ENCODE measurements around the gene SPEF2. TPM values are rescaled to one million over a fixed set of nuclear protein-coding genes. Genes with fewer than 3 reads are reported as not detected.

The SPEF2 gene
- total and polyA plus RNA-seq, 2 donors from 2014 or later = 7.1 to 19.1 TPM

DNA sequence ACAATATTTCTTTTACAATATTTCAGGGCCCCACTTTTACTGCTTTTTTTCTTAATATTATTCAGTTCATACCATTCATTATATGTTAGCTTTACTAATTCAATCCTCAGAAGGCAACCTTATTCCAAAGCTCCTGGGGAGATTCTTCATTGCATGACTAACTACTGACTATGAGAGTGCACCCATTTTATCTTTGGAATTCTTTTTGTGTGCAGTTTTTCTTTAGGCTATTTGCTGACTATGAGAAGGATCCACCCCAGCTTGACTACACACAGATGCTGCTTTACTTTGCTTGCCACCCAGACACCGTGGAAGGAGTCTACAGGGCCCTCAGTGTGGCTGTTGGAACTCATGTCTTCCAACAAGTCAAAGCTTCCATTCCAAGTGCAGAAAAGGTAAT, 182.1 kb downstream of the SPEF2 start:
- H3K36me3 ChIP-seq (ENCODE audit: control insufficient read depth in 2 of 3, insufficient read depth in 3 of 3, low read length in 3 of 3) = no peaks in the 10 kb centered on the region
- peaks cover 0 to 2% (median 0%) of the 10 kb centered on the region in 3 donors for H3K4me1 ChIP-seq (ENCODE audit: control insufficient read depth in 2 of 3, insufficient read depth in 2 of 3, low read depth in 1 of 3, low read length in 3 of 3)
- TF ChIP-seq, protein P1, sequence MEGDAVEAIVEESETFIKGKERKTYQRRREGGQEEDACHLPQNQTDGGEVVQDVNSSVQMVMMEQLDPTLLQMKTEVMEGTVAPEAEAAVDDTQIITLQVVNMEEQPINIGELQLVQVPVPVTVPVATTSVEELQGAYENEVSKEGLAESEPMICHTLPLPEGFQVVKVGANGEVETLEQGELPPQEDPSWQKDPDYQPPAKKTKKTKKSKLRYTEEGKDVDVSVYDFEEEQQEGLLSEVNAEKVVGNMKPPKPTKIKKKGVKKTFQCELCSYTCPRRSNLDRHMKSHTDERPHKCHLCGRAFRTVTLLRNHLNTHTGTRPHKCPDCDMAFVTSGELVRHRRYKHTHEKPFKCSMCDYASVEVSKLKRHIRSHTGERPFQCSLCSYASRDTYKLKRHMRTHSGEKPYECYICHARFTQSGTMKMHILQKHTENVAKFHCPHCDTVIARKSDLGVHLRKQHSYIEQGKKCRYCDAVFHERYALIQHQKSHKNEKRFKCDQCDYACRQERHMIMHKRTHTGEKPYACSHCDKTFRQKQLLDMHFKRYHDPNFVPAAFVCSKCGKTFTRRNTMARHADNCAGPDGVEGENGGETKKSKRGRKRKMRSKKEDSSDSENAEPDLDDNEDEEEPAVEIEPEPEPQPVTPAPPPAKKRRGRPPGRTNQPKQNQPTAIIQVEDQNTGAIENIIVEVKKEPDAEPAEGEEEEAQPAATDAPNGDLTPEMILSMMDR (IDR thresholded peaks at IDR 0.05; ENCODE audit: borderline replicate concordance, extremely low read depth, insufficient read depth) = no peak
- no peaks in the 10 kb centered on the region for H3K27me3 ChIP-seq (ENCODE audit: control insufficient read depth, insufficient read depth, low read length)
- intact Hi-C loops (cut with DNase I) = no loop called here
- DNase-seq = no peak
- H3K9me3 ChIP-seq (ENCODE audit: control insufficient read depth in 2 of 3, insufficient read depth in 1 of 3, low read length in 3 of 3) = no peaks in the 10 kb centered on the region
- no peak overlapping the region for H3K27ac ChIP-seq (ENCODE audit: low read depth in 2 of 2, low read length in 2 of 2)
- FAIRE-seq = no peak
- H3K4me3 ChIP-seq (ENCODE audit: low read length in 3 of 3) = no peak overlapping the region
- H3K9ac ChIP-seq (ENCODE audit: low read length in 3 of 3) = no peak overlapping the region

DNA sequence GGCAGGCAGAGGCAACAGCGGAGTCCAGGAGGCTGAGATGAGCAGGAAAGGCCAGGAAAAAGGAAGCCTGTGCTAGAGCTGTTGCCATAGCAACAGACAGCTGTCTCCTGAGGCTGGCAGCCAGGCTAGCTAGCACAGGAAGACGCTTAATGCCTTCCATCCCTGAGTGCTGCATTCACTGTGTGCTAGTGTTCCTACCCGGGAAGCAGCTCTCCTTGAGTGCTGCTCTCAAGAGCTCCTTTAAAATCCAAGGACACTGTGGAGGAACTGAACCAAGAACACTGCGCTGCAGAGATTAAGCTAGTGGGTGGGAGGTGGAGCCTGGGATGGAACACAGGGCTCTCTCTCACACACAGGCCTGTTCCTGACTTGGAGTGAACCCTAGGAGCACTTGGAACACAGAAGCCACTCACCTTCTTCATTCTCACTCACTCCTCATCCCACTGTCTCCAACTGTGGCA, 185.6 kb downstream of the SPEF2 start:
- Histone ChIP-seq H3K9ac (ENCODE audit: low read length in 3 of 3) (no peak overlapping the region), H3K27me3 (ENCODE audit: control insufficient read depth, insufficient read depth, low read length) (no peaks in the 10 kb centered on the region), H3K9me3 (ENCODE audit: control insufficient read depth in 2 of 3, insufficient read depth in 1 of 3, low read length in 3 of 3) (no peaks in the 10 kb centered on the region), H3K27ac (ENCODE audit: low read depth in 2 of 2, low read length in 2 of 2) (no peak overlapping the region), H3K4me3 (ENCODE audit: low read length in 3 of 3) (no peak overlapping the region), H3K4me1 (ENCODE audit: control insufficient read depth in 2 of 3, insufficient read depth in 2 of 3, low read depth in 1 of 3, low read length in 3 of 3) (peaks cover 0 to 2% (median 0%) of the 10 kb centered on the region in 3 donors), H3K36me3 (ENCODE audit: control insufficient read depth in 2 of 3, insufficient read depth in 3 of 3, low read length in 3 of 3) (no peaks in the 10 kb centered on the region)
- TF ChIP-seq, protein P1 (IDR thresholded peaks at IDR 0.05; ENCODE audit: borderline replicate concordance, extremely low read depth, insufficient read depth) = no peak
- peak in 4 of 5 donors; percentile 57 to 75 (median 62) for DNase-seq
- intact Hi-C loops (cut with DNase I) = no loop called here
- FAIRE-seq = no peak

DNA sequence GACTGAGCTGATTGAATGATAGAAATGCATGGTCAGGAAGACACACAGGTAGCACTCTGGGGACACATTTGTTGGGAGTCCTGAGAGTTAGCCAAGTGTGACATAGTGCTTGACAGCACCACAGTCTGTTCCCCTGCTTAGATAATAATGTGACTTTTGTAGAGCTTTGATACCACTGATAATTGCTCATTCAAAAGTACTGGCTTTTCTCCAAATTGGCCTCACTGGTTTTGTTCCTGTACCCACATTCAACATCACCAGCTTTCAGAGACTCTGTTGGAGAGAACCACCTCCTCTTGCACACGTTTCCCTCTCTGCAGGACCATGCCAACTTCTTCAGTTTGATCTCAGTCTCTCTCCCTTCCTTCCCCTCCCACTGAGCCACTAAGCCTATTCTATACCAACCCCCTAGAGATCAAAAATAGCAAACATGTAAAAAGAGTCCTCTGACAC, 186.6 kb downstream of the SPEF2 start:
- FAIRE-seq (no peak), DNase-seq (no peak)
- TF ChIP-seq, protein P1 (IDR thresholded peaks at IDR 0.05; ENCODE audit: borderline replicate concordance, extremely low read depth, insufficient read depth) = no peak
- H3K36me3 ChIP-seq (ENCODE audit: control insufficient read depth in 2 of 3, insufficient read depth in 3 of 3, low read length in 3 of 3) = no peaks in the 10 kb centered on the region
- H3K9me3 ChIP-seq (ENCODE audit: control insufficient read depth in 2 of 3, insufficient read depth in 1 of 3, low read length in 3 of 3) = no peaks in the 10 kb centered on the region
- H3K4me3 ChIP-seq (ENCODE audit: low read length in 3 of 3) = no peak overlapping the region
- no peak overlapping the region for H3K27ac ChIP-seq (ENCODE audit: low read depth in 2 of 2, low read length in 2 of 2)
- H3K27me3 ChIP-seq (ENCODE audit: control insufficient read depth, insufficient read depth, low read length) = no peaks in the 10 kb centered on the region
- peaks cover 0 to 2% (median 0%) of the 10 kb centered on the region in 3 donors for H3K4me1 ChIP-seq (ENCODE audit: control insufficient read depth in 2 of 3, insufficient read depth in 2 of 3, low read depth in 1 of 3, low read length in 3 of 3)
- no peak overlapping the region for H3K9ac ChIP-seq (ENCODE audit: low read length in 3 of 3)
- intact Hi-C loops (cut with DNase I) = no loop called here

DNA sequence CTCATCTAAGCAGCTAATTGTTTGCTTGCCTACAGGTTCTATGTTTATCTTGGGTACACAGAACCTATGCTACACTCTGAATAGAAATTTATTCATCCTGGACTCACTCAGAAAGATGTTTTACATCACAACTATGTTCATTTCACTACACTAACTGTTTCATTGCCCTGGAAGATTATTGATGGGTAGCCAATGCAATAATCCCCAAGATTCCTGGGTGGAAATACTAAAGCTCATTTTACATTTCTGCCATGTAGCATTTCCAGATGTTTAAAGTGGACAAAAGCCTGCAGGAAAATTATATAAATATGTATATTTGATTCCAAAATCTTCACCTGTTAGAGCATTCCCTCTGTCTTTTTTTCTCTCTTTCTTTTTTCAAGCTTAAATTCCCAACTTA, 187.2 kb downstream of the SPEF2 start:
- Histone ChIP-seq H3K4me1 (ENCODE audit: control insufficient read depth in 2 of 3, insufficient read depth in 2 of 3, low read depth in 1 of 3, low read length in 3 of 3) (peaks cover 0 to 2% (median 0%) of the 10 kb centered on the region in 3 donors), H3K36me3 (ENCODE audit: control insufficient read depth in 2 of 3, insufficient read depth in 3 of 3, low read length in 3 of 3) (no peaks in the 10 kb centered on the region), H3K4me3 (ENCODE audit: low read length in 3 of 3) (no peak overlapping the region), H3K27me3 (ENCODE audit: control insufficient read depth, insufficient read depth, low read length) (no peaks in the 10 kb centered on the region), H3K9ac (ENCODE audit: low read length in 3 of 3) (no peak overlapping the region), H3K27ac (ENCODE audit: low read depth in 2 of 2, low read length in 2 of 2) (no peak overlapping the region), H3K9me3 (ENCODE audit: control insufficient read depth in 2 of 3, insufficient read depth in 1 of 3, low read length in 3 of 3) (no peaks in the 10 kb centered on the region)
- intact Hi-C loops (cut with DNase I) = no loop called here
- DNase-seq = no peak
- no peak for FAIRE-seq
- TF ChIP-seq, protein P1 (IDR thresholded peaks at IDR 0.05; ENCODE audit: borderline replicate concordance, extremely low read depth, insufficient read depth) = no peak

All from kidney (tissue), 14 donors.